Measurements from ENCODE around the gene RDH12.
"Not testable (repeated sequence)": the region's sequence is repeated elsewhere in the genome, so short reads cannot be mapped to it uniquely, and the experiment has no call there.

The RDH12 gene

DNA sequence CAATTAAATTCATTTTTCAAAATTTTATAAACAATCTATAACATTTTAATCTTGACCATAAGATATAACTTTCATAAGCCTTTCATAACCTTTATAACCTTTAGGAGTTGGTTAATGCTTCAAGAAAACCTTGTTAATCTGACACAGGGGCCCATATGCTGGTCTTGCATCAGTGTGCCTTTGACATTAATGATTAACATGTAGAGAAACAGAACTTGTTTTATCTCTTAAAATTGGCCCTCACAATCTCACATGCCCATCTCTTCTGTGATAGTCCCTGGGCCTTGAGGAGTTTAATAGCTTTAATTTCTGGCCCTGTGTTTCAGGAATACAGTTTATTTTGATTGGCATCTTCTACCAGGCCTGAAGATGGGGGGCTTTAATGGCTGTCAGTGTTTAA, 7.7 kb downstream of the RDH12 start:
- not testable (repeated sequence) for DNase-seq

DNA sequence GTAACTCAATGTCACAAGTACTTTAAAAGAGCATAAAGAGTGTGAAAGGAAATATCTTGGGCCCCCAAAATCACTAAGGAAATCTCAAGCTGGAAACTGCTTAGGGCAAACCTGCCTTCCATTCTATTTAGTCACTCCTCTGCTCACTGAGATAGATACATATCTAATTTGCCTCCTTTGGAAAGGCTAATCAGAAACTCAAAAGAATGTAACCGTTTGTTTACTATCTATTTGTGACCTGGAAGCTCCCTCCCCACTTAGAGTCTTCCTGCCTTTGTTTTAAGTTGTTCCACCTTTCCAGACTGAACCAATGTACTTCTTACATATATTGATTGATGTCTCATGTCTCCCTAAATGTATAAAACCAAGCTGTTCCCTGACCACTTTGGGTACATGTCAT, 8.1 kb downstream of the RDH12 start:
- DNase-seq: not testable (repeated sequence)

DNA sequence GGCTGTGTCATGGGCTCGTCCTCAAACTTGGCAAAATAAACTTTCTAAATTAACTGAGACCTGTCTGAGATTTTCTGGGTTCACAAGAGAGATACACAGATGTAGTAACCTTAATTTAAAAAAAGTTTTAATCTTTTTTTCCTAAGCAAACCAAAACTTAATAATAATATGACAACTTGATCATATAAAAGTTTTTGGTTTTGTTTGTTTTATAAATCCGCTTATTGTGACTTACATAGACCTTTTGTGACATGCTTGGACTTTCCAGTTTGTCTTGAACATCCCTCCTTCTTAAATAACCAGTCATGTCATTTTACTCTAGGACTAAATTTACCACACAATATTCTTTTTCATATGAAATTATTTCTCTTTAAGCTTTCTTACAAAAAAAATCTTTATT, 8.5 kb downstream of the RDH12 start:
- DNase-seq: peak in 1 of 3 experiments; percentile 16

DNA sequence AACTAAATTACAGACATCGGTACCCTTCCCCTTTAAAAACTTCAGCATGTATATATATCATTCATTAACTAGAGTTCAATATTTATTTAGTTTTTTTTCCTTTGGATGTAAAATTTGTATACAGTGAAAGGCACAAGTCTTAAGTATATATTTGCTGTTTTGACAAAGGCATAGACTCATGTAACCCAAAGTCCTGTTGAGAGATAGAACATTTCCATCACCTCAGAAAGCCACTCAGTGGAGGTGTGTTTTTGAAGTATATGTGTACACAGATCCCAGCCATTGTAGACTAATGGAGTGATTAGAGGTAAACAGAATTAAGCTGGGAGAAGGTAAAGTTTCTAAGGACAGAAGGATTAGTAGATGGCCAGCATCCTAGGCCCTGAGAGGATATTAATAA, 15.4 kb downstream of the RDH12 start:
- peak in 1 of 3 experiments; percentile 10 for DNase-seq

DNA sequence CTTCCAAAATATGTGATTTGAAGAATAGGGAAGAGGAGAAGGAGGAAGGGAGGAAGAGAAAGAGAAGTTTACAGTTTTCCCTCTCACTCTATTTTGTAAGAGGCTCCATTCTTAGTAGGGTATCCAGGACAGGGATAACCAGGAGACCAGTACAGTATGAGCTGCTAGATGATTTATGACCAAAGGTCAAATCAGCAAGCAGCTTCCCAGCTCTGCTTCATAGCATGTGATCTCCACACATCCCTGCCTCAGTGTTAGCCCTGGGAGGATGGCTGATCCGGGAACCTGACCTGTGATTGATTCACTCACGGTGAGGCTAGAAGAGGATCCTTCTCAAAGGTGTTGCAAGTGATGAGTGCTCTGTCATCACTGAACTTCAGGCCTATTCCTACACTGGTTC, 16.6 kb downstream of the RDH12 start:
- DNase-seq: no peak

DNA sequence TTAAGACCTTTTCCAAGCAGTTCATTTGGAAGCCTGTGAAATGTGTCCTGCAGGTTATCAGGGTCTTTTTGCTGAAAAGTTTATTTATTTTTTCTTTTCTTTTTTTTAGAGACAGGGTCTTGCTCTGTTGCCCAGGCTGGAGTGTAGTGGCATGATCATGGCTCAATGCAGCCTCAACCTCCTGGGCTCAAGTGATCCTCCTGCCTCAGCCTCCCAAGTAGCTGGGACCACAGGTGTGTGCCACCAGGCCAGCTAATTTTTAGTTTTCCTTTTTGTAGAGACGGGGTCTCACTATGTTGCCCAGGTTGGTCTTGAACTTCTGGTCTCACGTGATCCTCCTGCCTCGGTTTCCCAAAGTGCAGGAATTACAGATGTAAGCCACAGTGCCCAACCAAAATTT, 17.7 kb downstream of the RDH12 start:
- not testable (repeated sequence) for DNase-seq

DNA sequence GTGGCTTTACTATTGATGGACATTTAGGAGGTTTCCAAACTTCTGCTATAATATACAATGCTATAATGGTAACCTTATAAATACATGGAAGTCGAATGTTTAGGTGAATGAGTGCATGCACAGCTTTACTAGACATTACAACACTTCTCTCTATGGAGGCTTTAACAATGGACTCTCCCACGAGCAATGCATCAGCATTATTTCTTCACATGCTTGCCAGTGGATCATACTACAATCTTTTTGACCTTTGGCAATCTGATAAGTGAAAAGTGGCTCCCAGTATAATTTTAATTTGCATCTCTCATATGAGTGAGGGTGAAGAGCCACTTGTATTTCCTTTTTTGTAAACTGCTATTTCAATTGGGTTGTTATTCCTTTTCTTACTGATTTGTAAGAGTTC, 18.2 kb downstream of the RDH12 start:
- DNase-seq: no peak

DNA sequence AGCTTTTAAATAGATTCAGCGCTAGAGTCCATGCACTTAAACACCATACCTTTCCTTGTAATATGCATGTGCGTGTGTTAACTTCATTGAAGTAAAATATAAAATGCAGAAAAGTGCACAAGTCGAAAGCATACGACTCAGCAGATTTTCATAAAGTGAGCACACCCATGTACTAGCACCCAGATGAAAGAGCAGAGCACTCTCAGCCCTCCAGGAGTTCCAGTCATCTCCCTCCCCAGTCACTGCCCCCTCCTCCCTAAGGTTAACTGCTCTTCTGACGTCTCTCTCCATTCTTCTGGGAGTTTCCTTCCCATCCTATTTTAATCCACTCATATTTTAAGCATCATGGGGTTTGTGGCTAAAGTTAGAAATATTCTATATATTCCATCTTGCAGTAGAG, 20.2 kb downstream of the RDH12 start:
- no peak for DNase-seq

DNA sequence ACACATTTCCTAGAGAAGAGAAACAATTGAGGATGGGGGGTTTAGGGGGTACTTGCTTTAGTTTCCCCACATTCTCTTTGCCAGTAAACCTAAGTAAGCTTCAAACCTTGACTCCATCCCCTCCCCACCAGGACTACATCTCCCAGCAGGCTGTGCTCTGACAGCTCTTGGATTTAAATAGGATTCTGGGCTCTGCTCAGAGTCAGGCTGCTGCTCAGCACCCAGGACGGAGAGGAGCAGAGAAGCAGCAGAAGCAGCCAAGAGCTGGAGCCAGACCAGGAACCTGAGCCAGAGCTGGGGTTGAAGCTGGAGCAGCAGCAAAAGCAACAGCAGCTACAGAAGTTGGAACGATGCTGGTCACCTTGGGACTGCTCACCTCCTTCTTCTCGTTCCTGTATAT, 20.6 kb downstream of the RDH12 start:
- peak in 1 of 3 experiments; percentile 6 for DNase-seq

DNA sequence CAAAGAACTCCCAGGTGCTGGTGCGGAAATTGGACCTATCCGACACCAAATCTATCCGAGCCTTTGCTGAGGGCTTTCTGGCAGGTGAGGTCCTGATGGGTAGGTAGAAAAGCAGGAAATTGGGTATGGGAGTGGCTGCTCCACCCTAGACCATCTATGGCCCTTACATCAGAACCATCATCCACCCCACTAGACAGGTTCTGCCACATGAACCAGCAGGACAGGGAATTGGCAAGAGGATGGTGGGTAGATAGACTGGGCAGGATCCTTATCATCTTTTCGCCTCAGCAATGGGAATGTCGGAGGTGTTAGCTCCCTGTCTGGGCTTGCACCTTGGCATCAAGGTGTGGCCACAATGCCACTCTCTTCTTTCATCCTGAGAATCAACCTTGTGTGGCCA, 23.5 kb downstream of the RDH12 start:
- DNase-seq: no peak

DNA sequence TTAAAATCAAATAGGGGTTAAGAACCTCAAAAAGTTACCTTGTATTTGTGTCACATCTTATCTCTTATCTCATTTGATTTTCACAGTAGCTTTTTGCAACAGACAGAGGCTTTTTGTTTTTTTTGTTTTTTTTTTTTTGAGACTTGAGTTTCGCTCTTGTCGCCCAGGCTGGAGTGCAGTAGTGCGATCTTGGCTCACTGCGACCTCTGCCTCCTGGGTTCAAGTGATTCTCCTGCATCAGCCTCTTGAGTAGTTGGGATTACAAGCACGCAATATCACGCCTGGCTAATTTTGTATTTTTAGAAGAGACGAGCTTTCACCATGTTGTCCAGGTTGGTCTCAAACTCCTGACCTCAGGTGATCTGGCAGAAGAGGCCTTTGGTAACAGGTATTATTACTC, 25.7 kb downstream of the RDH12 start:
- no peak for DNase-seq

DNA sequence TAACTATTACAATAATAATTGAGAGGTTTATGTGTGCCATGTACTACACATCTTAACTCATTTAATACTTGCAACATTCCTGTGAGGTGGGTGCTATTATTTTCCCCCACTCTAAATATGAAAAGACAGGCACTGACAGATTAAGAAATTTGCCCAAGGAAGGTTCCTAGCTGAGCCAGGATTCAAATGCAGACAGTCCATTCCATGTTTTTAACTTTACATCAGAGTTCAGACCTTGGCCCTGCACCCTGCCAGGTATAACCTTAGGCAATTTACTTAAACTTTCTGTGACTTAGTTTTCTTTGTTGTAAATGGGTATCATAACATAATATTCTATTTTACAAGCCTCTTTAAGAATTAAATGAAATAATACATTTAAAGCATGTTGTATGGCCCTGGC, 26.6 kb downstream of the RDH12 start:
- DNase-seq: no peak

DNA sequence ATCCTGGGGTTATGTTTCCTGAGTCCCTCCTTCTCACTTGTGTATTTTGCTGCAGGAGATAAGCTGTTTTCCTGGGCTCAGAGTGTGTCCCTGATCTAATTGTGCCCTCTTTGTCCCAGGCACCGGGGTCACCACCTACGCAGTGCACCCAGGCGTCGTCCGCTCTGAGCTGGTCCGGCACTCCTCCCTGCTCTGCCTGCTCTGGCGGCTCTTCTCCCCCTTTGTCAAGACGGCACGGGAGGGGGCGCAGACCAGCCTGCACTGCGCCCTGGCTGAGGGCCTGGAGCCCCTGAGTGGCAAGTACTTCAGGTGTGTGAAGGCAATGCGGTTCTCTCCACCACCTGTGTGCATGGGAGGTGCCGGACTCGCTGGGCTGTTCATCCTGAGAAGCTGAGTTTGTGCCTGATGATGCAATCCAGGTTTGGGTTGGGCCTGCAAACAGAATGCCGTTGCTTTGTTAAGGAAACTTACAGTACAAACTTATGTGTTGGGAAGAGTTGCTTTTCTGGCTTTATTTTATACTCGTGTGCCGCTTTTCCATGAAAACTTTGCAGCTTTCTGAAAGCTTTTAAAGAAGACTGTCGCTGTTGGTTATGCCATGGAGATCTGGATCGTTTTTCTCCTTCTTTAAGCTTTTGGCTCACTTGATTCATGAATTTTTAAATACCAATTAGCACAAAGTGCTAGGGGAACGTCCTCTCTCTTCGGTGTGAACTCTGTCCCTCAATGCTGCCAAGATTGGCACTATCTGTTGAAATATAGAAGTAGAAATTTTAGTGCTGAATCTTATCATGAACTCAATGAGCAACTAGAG, 27.6 kb downstream of the RDH12 start:
- no peak for DNase-seq

DNA sequence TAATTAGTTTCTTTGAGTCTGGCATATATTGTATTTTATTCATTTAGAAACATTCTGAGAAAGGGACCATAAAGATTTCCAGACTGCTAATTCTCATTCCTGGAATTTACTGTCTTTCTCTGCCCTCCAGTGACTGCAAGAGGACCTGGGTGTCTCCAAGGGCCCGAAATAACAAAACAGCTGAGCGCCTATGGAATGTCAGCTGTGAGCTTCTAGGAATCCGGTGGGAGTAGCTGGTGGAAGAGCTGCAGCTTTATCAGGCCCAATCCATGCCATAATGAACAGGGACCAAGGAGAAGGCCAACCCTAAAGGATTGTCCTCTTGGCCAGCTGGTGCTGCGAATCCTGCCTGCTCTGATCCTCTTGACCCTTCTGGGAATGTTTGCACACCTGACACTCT, 31.9 kb downstream of the RDH12 start:
- DNase-seq: no peak

DNA sequence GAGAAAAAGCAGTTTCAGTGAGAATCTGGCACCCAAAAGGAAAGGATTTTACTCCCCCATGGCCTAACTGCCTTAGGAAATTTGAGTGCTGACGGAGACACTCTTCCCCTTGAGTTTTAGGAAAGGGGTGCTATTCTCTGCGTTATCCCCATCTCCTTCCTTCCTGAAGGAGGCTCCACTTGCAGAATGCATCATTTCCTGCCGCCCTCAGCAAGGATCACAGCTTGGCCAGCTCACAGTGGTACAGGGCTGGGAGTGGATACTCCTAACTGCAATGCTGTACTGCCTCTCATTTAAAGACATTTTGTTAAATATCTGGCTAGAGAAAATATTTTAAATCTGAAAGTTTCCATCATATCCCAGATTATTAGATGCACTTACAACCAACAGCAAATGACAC, 33.0 kb downstream of the RDH12 start:
- DNase-seq: no peak

DNA sequence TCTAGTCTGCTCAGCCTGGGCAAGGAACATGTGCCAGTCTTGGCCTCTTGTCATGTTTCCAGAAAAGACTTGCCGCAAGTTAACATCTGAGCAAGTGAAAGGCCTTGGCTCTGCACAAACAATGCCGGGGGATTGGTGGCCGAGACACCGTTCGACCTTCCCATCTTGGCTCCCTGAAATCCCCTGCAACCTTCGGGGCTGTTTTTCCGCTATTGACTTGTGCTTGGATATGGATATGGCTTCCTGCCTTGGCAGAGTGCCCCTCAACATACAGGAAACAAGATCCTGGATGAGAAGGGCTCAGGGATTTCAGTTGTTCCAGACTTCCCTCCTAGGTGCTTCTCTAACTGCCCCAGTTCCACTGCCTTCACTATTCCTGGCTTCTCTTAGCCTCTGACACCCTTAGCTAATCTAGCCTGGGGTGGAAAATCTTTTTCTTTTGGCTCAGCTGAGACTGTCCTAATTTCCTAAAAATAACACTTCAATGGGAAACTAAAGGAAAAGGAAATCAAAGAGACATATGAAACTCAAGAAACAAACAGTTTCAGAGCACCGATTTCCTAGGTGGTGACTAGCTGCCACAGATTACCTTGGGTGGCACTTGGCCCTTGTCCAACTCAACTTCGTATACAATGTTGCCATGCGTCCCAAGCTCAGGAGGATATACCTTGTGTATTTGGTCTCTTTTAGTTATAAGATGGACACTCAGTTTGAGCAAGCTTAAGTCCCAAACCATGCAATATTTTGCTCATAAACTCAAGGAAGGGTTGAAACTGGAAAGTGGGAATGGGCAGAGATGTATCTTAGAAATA, 33.9 kb downstream of the RDH12 start:
- DNase-seq: no peak

DNA sequence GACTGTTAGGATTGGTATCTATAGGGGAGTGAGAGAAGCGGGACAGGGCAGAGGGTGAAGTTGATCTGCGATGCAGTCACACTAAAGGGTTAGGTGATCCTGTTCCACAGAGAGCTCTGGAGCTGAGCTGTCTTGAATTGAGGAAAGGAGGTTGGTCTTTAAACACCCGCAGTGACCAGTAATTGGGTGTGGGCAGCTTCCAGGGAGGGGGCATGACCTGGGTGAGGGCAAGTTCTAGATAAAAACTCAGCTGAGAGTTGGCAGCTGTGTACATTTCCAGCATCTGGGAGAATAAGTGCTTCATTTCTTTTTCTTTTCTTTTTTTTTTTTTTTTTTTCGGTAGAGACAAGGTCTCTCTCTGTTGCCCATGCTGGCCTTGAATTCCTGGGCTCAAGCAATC, 35.1 kb downstream of the RDH12 start:
- no peak for DNase-seq

DNA sequence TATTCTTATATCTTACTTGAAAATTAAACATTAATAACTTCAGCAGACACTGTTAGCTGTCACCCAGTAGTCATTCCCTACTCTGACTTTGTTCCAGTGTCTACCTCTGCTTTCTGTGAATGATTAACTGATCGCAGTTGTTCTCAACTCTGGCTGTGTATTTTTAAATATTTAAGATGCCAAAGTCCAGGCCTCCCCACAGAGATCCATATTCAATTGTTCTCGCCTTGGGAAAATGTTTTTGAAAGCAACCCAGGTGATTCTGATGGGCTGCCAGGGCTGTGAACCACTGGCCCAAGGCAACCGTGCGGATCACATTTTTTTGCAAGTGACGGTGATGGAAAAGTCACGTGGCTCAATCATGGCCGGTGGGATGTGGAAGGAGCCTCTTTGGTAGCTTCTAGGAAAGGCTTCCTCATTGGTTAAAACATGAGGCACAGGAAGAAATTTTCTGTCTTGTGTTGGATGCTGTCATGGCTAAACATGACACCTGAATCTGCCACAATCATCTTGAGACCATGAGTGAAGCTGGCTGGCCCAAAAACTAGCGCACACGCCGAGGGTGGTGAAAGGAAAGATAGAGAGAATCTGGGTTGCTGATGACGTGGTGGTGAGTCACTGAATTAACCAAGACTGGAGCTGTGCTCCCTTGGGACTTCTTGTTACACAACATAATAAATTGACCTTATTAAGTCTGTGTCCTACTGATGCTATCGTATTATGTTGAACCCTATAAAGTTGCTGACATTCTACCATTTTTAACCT, 37.2 kb downstream of the RDH12 start:
- no peak for DNase-seq

DNA sequence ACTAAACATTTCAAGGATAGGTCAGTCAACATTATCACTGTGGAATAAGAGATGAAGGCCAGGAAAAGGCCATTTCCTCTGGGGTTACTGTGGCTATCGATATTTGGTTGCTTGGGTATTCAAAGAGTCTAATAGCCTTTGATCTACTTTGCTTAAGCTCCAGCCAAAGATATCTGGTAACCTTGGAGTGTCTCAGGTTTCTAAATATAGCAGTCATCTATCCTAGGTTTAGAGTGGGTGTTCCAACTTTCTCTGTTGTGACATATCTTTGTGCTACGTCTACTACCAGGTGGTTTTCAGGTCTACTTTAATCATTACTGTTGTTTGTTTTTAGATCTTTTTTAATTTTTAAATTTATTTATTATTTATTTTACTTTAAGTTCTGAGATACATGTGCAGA, 42.4 kb downstream of the RDH12 start:
- DNase-seq: no peak

DNA sequence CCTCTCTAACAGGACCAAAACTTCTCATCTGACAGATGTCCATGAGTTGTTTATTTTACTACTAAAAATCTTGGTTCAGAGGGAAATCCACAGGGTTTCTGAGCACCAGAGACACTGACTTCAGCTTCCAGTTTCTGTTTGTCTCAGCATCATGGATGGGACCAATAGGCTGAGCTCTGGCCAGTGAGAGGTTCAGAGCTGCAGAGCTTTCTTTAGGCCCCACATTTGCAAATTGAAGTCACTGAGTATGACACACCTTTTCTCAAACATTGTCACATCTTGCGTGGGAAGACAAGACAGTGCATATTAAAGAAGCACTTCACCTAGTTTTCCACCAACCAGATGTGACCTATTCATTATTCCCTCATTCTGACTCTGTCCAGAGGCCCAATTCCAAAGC, 45.2 kb downstream of the RDH12 start:
- DNase-seq: no peak

DNA sequence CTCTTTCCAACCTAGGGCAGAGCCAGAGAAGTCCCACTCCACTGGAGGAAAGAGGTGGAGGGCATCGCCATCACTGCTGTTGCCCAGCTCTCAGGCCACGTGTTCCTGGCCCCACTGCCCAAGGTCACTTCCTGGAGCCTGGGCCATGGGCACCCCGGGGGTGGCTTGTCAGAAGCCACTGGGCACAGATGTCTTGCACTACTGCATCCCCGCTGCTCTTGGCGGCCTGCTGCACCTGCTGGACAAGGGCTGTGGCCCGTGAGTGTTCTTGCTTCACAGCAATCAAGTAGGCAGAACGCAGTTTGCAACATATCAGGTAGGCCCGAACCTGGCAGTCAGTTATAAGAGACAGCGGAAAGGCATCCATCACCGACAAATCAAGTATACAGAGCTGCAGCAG, 46.6 kb downstream of the RDH12 start:
- DNase-seq: no peak

DNA sequence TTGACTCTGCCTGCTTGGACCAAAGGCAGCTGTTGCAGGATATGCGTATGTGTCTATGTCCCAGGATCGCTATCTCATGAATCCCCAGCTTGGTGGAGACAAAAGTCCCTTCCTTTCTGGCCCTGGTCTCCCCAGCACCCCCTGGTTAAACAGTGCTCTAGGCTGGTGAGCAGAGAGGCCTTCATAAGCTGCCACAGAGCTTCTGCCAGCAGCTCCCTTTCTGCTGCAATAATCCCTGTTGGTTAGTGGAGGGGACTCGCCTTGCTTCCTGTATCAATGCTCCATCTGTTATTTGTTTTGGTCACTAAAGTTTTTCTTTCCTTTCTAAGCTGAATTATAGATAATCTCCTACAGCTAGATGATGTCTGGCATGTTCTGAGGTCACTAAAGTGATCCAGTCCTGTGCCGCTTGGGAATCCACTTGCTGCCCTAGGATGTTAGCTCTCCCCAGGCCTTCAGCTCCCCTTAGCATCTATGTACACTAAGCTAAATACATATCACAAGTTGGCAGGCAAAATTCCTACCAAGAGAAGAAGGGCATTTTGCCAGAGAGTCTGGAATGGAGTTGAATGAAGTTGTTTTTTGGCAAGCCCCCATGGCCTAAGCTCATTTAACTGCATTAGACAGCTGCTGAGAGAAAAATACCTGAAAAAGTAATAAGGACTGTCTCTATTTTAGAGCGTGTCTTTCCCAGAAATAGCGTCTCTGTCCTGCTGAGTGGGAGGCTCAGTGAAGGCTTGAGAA, 47.8 kb downstream of the RDH12 start:
- no peak for DNase-seq

DNA sequence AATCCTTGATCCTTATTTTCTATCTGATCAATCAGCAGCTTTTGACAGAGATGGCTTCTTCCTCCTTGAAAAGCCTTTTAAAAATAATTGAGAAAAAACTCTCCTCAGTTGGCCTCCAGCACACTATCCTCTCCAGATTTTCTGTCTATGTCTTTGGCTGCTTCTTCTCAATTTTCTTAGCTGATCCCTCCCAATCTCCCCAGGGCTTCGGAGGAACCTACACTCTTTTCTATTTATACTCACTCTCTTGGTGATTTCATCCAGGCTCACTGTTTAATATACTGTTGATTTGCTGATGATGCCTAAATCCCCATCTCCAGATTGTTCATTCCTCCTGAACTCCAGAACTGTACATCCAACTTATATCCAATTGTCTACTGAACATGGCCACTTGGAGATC, 54.8 kb downstream of the RDH12 start:
- DNase-seq: no peak
